ENCODE measurements around the gene DNAJB4.
A peak's percentile ranks its signal among the peaks of the same experiment; 100 is the strongest.

Gene DNAJB4

GRCh38 chr1:77970192-77970591 is 34.5 kb upstream of the DNAJB4 start:
- Histone ChIP-seq H3K4me1 (ENCODE audit: insufficient read depth, insufficient read length) (no peaks in the 10 kb centered on the region), H3K36me3 (ENCODE audit: insufficient read depth, insufficient read length, low read length) (peaks cover 88% of the 10 kb centered on the region), H3K27me3 (ENCODE audit: insufficient read depth, insufficient read length) (no peaks in the 10 kb centered on the region), H3K9me3 (ENCODE audit: insufficient read depth, low read length) (no peaks in the 10 kb centered on the region), H3K4me3 (ENCODE audit: insufficient read length, low read depth) (no peak overlapping the region), H3K9ac (ENCODE audit: insufficient read length, low read depth) (no peak overlapping the region)
- no peak for TF ChIP-seq SUZ12 (IDR thresholded peaks at IDR 0.05; ENCODE audit: extremely low read depth, insufficient read depth, insufficient read length)
- TF ChIP-seq YY1 (IDR thresholded peaks at IDR 0.05; ENCODE audit: insufficient read depth, insufficient read length), result no peak
- no peak for TF ChIP-seq ZNF274 (IDR thresholded peaks at IDR 0.05; ENCODE audit: low read depth, low read length)
- no peak for DNase-seq (ENCODE audit: low read depth, low spot score)

GRCh38 chr1:77972080-77972479 is 32.7 kb upstream of the DNAJB4 start:
- Histone ChIP-seq H3K36me3 (ENCODE audit: insufficient read depth, insufficient read length, low read length) (peaks cover 86% of the 10 kb centered on the region), H3K4me1 (ENCODE audit: insufficient read depth, insufficient read length) (no peaks in the 10 kb centered on the region), H3K9me3 (ENCODE audit: insufficient read depth, low read length) (no peaks in the 10 kb centered on the region), H3K27me3 (ENCODE audit: insufficient read depth, insufficient read length) (no peaks in the 10 kb centered on the region), H3K4me3 (ENCODE audit: insufficient read length, low read depth) (no peak overlapping the region), H3K9ac (ENCODE audit: insufficient read length, low read depth) (no peak overlapping the region)
- DNase-seq (ENCODE audit: low read depth, low spot score), result no peak
- no peak for TF ChIP-seq ZNF274 (IDR thresholded peaks at IDR 0.05; ENCODE audit: low read depth, low read length)
- no peak for TF ChIP-seq YY1 (IDR thresholded peaks at IDR 0.05; ENCODE audit: insufficient read depth, insufficient read length)
- no peak for TF ChIP-seq SUZ12 (IDR thresholded peaks at IDR 0.05; ENCODE audit: extremely low read depth, insufficient read depth, insufficient read length)

- TF ChIP-seq YY1 (IDR thresholded peaks at IDR 0.05; ENCODE audit: insufficient read depth, insufficient read length) (no peak), SUZ12 (IDR thresholded peaks at IDR 0.05; ENCODE audit: extremely low read depth, insufficient read depth, insufficient read length) (no peak), ZNF274 (IDR thresholded peaks at IDR 0.05; ENCODE audit: low read depth, low read length) (no peak)
- DNase-seq (ENCODE audit: low read depth, low spot score), result no peak
- H3K4me3 ChIP-seq (ENCODE audit: insufficient read length, low read depth), result peak overlapping the region; percentile 100
- H3K4me1 ChIP-seq (ENCODE audit: insufficient read depth, insufficient read length), result no peaks in the 10 kb centered on the region
- no peaks in the 10 kb centered on the region for H3K9me3 ChIP-seq (ENCODE audit: insufficient read depth, low read length)
- peaks cover 69% of the 10 kb centered on the region for H3K36me3 ChIP-seq (ENCODE audit: insufficient read depth, insufficient read length, low read length)
- H3K27me3 ChIP-seq (ENCODE audit: insufficient read depth, insufficient read length), result no peaks in the 10 kb centered on the region
- H3K9ac ChIP-seq (ENCODE audit: insufficient read length, low read depth), result no peak overlapping the region
Observed at GRCh38 chr1:77975386-77975785, 29.4 kb upstream of the DNAJB4 start.

GRCh38 chr1:77975907-77976306 is 28.8 kb upstream of the DNAJB4 start:
- TF ChIP-seq ZNF274 (IDR thresholded peaks at IDR 0.05; ENCODE audit: low read depth, low read length), result no peak
- TF ChIP-seq SUZ12 (IDR thresholded peaks at IDR 0.05; ENCODE audit: extremely low read depth, insufficient read depth, insufficient read length), result no peak
- TF ChIP-seq YY1 (IDR thresholded peaks at IDR 0.05; ENCODE audit: insufficient read depth, insufficient read length), result no peak
- Histone ChIP-seq H3K9ac (ENCODE audit: insufficient read length, low read depth) (peak overlapping the region; percentile 23), H3K4me3 (ENCODE audit: insufficient read length, low read depth) (peak overlapping the region; percentile 100), H3K9me3 (ENCODE audit: insufficient read depth, low read length) (no peaks in the 10 kb centered on the region), H3K36me3 (ENCODE audit: insufficient read depth, insufficient read length, low read length) (peaks cover 68% of the 10 kb centered on the region), H3K4me1 (ENCODE audit: insufficient read depth, insufficient read length) (no peaks in the 10 kb centered on the region), H3K27me3 (ENCODE audit: insufficient read depth, insufficient read length) (no peaks in the 10 kb centered on the region)
- DNase-seq (ENCODE audit: low read depth, low spot score), result no peak

GRCh38 chr1:77976433-77977076 is 28.2 kb upstream of the DNAJB4 start:
- no peak for DNase-seq (ENCODE audit: low read depth, low spot score)
- TF ChIP-seq YY1 (IDR thresholded peaks at IDR 0.05; ENCODE audit: insufficient read depth, insufficient read length) (no peak), ZNF274 (IDR thresholded peaks at IDR 0.05; ENCODE audit: low read depth, low read length) (no peak), SUZ12 (IDR thresholded peaks at IDR 0.05; ENCODE audit: extremely low read depth, insufficient read depth, insufficient read length) (no peak)
- Histone ChIP-seq H3K9me3 (ENCODE audit: insufficient read depth, low read length) (no peaks in the 10 kb centered on the region), H3K4me3 (ENCODE audit: insufficient read length, low read depth) (peak overlapping the region; percentile 100), H3K4me1 (ENCODE audit: insufficient read depth, insufficient read length) (no peaks in the 10 kb centered on the region), H3K9ac (ENCODE audit: insufficient read length, low read depth) (peak overlapping the region; percentile 100), H3K27me3 (ENCODE audit: insufficient read depth, insufficient read length) (no peaks in the 10 kb centered on the region), H3K36me3 (ENCODE audit: insufficient read depth, insufficient read length, low read length) (peaks cover 67% of the 10 kb centered on the region)

- peak overlapping the region; percentile 100 for H3K4me3 ChIP-seq (ENCODE audit: insufficient read length, low read depth)
- H3K9ac ChIP-seq (ENCODE audit: insufficient read length, low read depth), result peak overlapping the region; percentile 100
- DNase-seq (ENCODE audit: low read depth, low spot score), result no peak
- H3K9me3 ChIP-seq (ENCODE audit: insufficient read depth, low read length), result no peaks in the 10 kb centered on the region
- H3K36me3 ChIP-seq (ENCODE audit: insufficient read depth, insufficient read length, low read length), result peaks cover 71% of the 10 kb centered on the region
- no peak for TF ChIP-seq ZNF274 (IDR thresholded peaks at IDR 0.05; ENCODE audit: low read depth, low read length)
- TF ChIP-seq YY1 (IDR thresholded peaks at IDR 0.05; ENCODE audit: insufficient read depth, insufficient read length), result no peak
- TF ChIP-seq SUZ12 (IDR thresholded peaks at IDR 0.05; ENCODE audit: extremely low read depth, insufficient read depth, insufficient read length), result no peak
- no peaks in the 10 kb centered on the region for H3K27me3 ChIP-seq (ENCODE audit: insufficient read depth, insufficient read length)
- no peaks in the 10 kb centered on the region for H3K4me1 ChIP-seq (ENCODE audit: insufficient read depth, insufficient read length)
Observed at GRCh38 chr1:77977989-77978292, 26.8 kb upstream of the DNAJB4 start.

DNA sequence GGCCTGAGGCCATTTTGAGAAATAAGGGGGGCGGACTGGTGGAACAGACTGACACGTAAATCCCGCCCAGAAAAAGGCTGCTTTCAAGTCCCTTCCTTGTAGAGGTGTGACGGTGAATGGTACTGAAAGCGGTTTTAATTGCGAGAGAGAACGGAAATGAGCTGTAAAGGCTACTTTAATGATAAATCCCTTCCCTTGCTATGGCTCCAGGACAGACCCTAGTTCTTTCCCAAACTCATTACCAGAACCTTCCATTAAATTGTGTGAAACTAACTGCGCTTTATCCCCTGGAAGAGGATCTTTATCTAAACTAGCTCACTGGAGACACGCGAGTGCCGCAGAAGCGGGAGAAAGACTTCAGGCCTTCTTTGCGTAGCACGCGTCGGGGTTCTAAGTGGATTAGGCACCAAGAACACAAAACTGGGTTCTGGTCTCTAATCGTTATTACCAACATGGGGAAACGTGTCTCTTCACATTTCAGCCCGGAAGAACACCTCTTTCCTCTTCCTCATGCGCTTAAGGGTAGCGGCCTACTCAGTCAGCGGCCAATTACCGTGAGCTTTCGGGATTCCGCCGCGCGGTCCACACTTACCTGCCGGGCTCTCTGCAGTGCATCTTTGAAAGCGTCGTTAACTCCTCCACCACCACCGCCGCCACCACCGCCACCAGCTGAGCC is 26.3 kb upstream of the DNAJB4 start:
- Histone ChIP-seq H3K4me3 (ENCODE audit: insufficient read length, low read depth) (peak overlapping the region; percentile 100), H3K4me1 (ENCODE audit: insufficient read depth, insufficient read length) (no peaks in the 10 kb centered on the region), H3K27me3 (ENCODE audit: insufficient read depth, insufficient read length) (no peaks in the 10 kb centered on the region), H3K9me3 (ENCODE audit: insufficient read depth, low read length) (no peaks in the 10 kb centered on the region), H3K9ac (ENCODE audit: insufficient read length, low read depth) (peak overlapping the region; percentile 100), H3K36me3 (ENCODE audit: insufficient read depth, insufficient read length, low read length) (peaks cover 70% of the 10 kb centered on the region)
- TF ChIP-seq YY1 (IDR thresholded peaks at IDR 0.05; ENCODE audit: insufficient read depth, insufficient read length), result peak; percentile 43
- TF ChIP-seq ZNF274 (IDR thresholded peaks at IDR 0.05; ENCODE audit: low read depth, low read length), result no peak
- TF ChIP-seq SUZ12 (IDR thresholded peaks at IDR 0.05; ENCODE audit: extremely low read depth, insufficient read depth, insufficient read length), result no peak
- DNase-seq (ENCODE audit: low read depth, low spot score), result peak; percentile 76
